Measurements from ENCODE around the gene RPTOR.
A peak's percentile ranks its signal among the peaks of the same experiment; 100 is the strongest.

Gene RPTOR

GRCh38 chr17:80969674-80970043 lies 425.0 kb downstream of the RPTOR start:
- H3K4me3 ChIP-seq (replicated peaks in 1 of 2; ENCODE audit: low read depth in 2 of 2, low read length in 2 of 2) = no peak overlapping the region
- DNase-seq (ENCODE audit: low read depth in 2 of 2) = no peak
- no peak for TF ChIP-seq CTCF (IDR thresholded peaks at IDR 0.05; ENCODE audit: low read depth, low read length)

GRCh38 chr17:80970044-80970761 lies 425.6 kb downstream of the RPTOR start:
- DNase-seq (ENCODE audit: low read depth in 2 of 2) = peak in 1 of 2 donors; percentile 40
- TF ChIP-seq CTCF (IDR thresholded peaks at IDR 0.05; ENCODE audit: low read depth, low read length) = peak; percentile 58

GRCh38 chr17:80970762-80971703 lies 426.4 kb downstream of the RPTOR start:
- no peak for DNase-seq (ENCODE audit: low read depth in 2 of 2)
- no peak overlapping the region for H3K4me3 ChIP-seq (replicated peaks in 1 of 2; ENCODE audit: low read depth in 2 of 2, low read length in 2 of 2)
- TF ChIP-seq CTCF (IDR thresholded peaks at IDR 0.05; ENCODE audit: low read depth, low read length) = no peak

More at GRCh38 chr17:80970044-80970761, 425.6 kb downstream of the RPTOR start:
- no peak overlapping the region for H3K4me3 ChIP-seq (replicated peaks in 1 of 2; ENCODE audit: low read depth in 2 of 2, low read length in 2 of 2)

- H3K4me3 ChIP-seq (replicated peaks in 1 of 2; ENCODE audit: low read depth in 2 of 2, low read length in 2 of 2) = no peak overlapping the region
- TF ChIP-seq CTCF (IDR thresholded peaks at IDR 0.05; ENCODE audit: low read depth, low read length) = no peak
- DNase-seq (ENCODE audit: low read depth in 2 of 2) = no peak
Measured at GRCh38 chr17:80971704-80972304, 427.2 kb downstream of the RPTOR start.

- DNase-seq (ENCODE audit: low read depth in 2 of 2) = no peak
- TF ChIP-seq CTCF (IDR thresholded peaks at IDR 0.05; ENCODE audit: low read depth, low read length) = no peak
- no peak overlapping the region for H3K4me3 ChIP-seq (replicated peaks in 1 of 2; ENCODE audit: low read depth in 2 of 2, low read length in 2 of 2)
Measured at GRCh38 chr17:80976701-80977100, 432.1 kb downstream of the RPTOR start.

- no peak overlapping the region for H3K4me3 ChIP-seq (replicated peaks in 1 of 2; ENCODE audit: low read depth in 2 of 2, low read length in 2 of 2)
- no peak for TF ChIP-seq CTCF (IDR thresholded peaks at IDR 0.05; ENCODE audit: low read depth, low read length)
- DNase-seq (ENCODE audit: low read depth in 2 of 2) = no peak
Measured at GRCh38 chr17:80977172-80977571, 432.5 kb downstream of the RPTOR start.

All from cardiac fibroblast (primary cell).